Thoracic aorta endothelial cell (primary cell): Measurements from ENCODE around the gene PALB2. TPM values are rescaled to one million over a fixed set of nuclear protein-coding genes. Genes with fewer than 3 reads are reported as not detected.

ENCODE experiments used
- total RNA-seq: library from RNA; depleted of rRNA; stranded (reverse); fragments of >200 nt; gene quantifications from 2 replicates; pipeline ENCODE4 v1.2.3, GENCODE V29; 2012

Gene PALB2
- total RNA-seq: 18.5 and 25.0 TPM in 2 replicates

DNA sequence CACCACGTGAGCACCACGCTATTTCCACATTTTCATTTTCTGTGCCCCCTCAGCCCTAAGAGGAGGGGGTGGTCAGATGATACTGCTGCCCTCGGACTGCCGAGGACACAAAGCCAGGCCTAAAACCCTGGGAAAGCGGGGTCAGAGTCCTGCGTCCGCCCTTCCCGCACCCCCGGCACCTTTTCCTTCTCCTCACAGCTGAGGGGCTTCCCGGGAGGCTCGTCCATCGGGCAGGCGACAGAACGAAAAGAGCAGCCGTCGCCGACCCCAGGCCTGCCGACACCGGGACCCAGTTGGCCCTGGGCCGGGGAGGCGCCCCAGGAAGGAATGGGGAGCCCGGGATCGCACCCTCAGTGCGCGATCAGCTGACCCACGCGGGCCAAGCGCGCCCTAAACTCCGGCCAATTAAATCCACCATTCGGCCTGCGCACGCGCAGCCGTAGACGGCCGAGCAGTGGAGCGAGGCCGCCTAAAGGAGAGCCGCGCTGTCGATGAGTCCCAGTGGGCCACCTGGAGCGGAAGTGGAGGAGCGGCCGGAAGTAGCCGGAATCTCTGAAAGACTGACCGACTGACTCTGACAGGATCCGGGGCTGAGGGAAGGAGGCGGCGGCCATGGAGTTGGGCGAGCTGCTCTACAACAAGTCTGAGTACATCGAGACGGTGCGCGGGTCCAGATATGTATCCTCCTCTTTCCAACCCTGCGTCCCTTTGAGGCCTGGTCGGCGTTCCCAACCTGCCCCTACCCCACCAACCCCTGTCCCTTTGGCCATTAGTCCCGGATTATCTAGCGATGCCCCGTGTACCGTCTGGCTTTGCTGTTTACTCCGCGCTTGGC is at the start of gene PALB2, which contains the start of gene DCTN5:
TSS of gene PALB2 (minus strand) at position 380 of the 835 bp plus-strand sequence. CDS start at position 227, 153 bp downstream.
TSS of gene DCTN5 (plus strand) at position 536 of the 835 bp plus-strand sequence. CDS start at position 613, 77 bp downstream.

DNA sequence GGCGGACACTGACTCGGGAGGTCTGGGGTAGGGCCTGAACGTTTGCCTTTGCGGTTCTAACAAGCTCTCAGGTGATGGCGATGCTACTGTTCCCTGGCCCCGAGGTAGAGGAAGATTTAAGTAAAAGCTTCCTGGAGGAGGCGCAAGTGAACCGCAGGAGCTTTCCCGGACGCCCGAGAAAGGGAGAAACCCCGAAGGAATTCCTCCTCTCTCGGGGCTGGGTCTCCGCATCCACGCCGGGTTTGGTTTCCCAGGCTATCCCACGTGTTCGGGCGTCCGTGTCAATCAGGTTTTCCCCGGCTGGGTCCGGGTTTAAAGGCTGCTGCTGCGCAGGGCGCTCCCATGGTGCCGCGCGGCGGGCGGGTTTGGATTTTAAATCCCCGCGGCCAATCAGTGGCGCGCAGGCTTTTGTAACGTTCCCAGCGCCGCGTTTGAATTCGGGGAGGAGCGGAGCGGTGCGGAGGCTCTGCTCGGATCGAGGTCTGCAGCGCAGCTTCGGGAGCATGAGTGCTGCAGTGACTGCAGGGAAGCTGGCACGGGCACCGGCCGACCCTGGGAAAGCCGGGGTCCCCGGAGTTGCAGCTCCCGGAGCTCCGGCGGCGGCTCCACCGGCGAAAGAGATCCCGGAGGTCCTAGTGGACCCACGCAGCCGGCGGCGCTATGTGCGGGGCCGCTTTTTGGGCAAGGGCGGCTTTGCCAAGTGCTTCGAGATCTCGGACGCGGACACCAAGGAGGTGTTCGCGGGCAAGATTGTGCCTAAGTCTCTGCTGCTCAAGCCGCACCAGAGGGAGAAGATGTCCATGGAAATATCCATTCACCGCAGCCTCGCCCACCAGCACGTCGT is 37.5 kb upstream of the PALB2 start, which contains the start of gene PLK1:
TSS of gene PLK1 (plus strand) at position 460 of the 844 bp plus-strand sequence. CDS start at position 504, 44 bp downstream.

GRCh38 chr16:23595951-23596720 is 45.0 kb downstream of the PALB2 start, which contains the start of gene NDUFAB1:
NDUFAB1 (minus strand) TSS chr16:23596316; CDS start chr16:23596290, 26 bp downstream.

DNA sequence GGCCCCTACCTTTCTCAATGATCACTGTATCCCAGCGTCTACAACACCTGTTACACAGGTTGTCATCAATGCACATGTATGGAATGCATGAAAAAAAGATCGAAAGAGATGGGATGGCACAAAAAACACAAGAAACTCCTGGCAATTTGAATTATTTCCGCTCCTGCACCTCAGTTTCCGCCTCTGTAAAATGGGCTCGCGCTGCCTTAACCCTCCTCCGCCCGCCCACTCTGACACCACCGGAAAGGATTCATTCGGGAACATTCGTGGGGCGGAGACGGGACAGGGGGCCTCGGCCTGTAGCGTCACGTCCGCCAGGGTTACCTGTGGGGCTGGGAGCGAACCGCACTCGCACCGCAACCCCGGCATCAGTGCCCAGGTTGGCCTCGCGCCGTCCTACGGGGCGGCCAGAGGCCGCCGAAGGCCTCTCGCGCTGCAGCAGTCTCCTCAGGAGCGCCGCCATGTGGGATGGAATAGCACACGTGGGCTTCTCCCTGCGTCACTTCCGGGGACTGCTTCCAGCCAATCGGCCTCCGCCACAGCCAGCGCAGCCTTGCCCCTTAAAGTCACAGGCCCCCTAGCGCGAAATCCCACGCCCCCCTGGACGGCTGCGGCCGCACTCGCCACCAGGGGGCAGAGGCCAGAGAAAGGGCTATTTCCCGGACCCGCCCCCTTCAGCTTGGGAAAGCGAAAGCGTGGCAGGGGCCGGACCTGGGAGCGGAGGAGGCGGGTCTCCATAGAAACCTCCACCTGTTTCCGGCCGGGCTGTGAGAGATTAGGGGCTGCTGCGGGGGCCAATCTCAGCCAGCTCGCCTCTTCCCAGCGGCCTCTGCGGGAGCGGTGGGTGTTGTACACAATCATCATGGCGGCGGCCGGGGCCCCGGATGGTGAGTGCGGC is 84.0 kb downstream of the PALB2 start, which contains the start of the genes EARS2 and UBFD1:
TSS of gene EARS2 (minus strand) at position 470 of the 898 bp plus-strand sequence. CDS start at position 463, 7 bp downstream.
TSS of gene UBFD1 (plus strand) at position 847 of the 898 bp plus-strand sequence. CDS start at position 863, 16 bp downstream.

Other genes starting within 250 kb of the PALB2 start
- 16.2 and 17.6 TPM in 2 replicates for gene COG7, start 188.1 kb downstream of the PALB2 start, total RNA-seq
- gene GGA2, start 130.8 kb downstream of the PALB2 start, total RNA-seq: 45.5 and 56.6 TPM in 2 replicates
- 19.1 and 19.5 TPM in 2 replicates for gene EARS2, start 84.0 kb downstream of the PALB2 start, total RNA-seq
- gene UBFD1, start 83.6 kb downstream of the PALB2 start, total RNA-seq: 56.4 and 99.2 TPM in 2 replicates
- 140 and 167 TPM in 2 replicates for gene NDUFAB1, start 45.0 kb downstream of the PALB2 start, total RNA-seq
- 68.1 and 71.5 TPM in 2 replicates for gene DCTN5, start 156 bp upstream of the PALB2 start, total RNA-seq
- gene PLK1, start 37.6 kb upstream of the PALB2 start, total RNA-seq: 44.0 and 82.6 TPM in 2 replicates
- gene ERN2, start 71.9 kb upstream of the PALB2 start, total RNA-seq: not detected in 2 replicates
- gene CHP2, start 113.7 kb upstream of the PALB2 start, total RNA-seq: not detected in 2 replicates
- gene PRKCB, start 194.7 kb upstream of the PALB2 start, total RNA-seq: under 0.01 and 0.14 TPM in 2 replicates